Cardiac muscle cell (in vitro differentiated cells and primary cell): ENCODE results near the gene CKB. TPM values are rescaled to one million over a fixed set of nuclear protein-coding genes. Genes with fewer than 3 reads are reported as not detected.

Experiments used
- DNase-seq, 2 donors: peaks; one replicate each; pipeline versions ENCODE4 v3.0.0 to v3.0.0-alpha.2; 2010 to 2017; ENCODE audit warnings: low read depth in 1 of 2, low spot score in 1 of 2
- H3K27ac ChIP-seq: fragments of 200-600 bp; sonication (generic); 2 replicates; pipeline ENCODE4 v1.5.1; 2016
- H3K27me3 ChIP-seq: fragments of 200-600 bp; sonication (generic); 2 replicates; pipeline ENCODE4 v1.6.0; 2016; ENCODE audit warnings: control low read depth
- H3K36me3 ChIP-seq: fragments of 200-600 bp; sonication (generic); 2 replicates; pipeline ENCODE4 v1.5.1; 2016; ENCODE audit warnings: control low read depth
- H3K4me1 ChIP-seq: fragments of 200-600 bp; sonication (generic); 2 replicates; pipeline ENCODE4 v1.8.1; 2017; ENCODE audit warnings: low read depth, mild to moderate bottlenecking, mixed run types
- H3K4me3 ChIP-seq: fragments of 200-600 bp; sonication (generic); 2 replicates; pipeline ENCODE4 v1.5.1; 2016; ENCODE audit warnings: mild to moderate bottlenecking
- H3K9me3 ChIP-seq: fragments of 200-600 bp; sonication (generic); 2 replicates; pipeline ENCODE4 v1.5.1; 2017; ENCODE audit warnings: low read depth, mild to moderate bottlenecking, control low read depth
- CTCF ChIP-seq: IDR thresholded peaks from 2 replicates; pipeline ENCODE4 v1.5.1; 2012; ENCODE audit warnings: low read depth, mild to moderate bottlenecking, low read length
- polyA plus RNA-seq: library from polyadenylated mRNA; unstranded; fragments of >200 nt; fragmentation: Nextera tagmentation; extraction: Ambion mirVana; gene quantifications from 2 replicates; pipeline ENCODE4 v1.2.1, GENCODE V29; 2016
- total RNA-seq: library from RNA; depleted of rRNA; stranded (reverse); fragments of >200 nt; gene quantifications from 2 replicates; pipeline ENCODE4 v1.2.3, GENCODE V29; 2016

The CKB gene
- total and polyA plus RNA-seq, 2 experiments from 2014 or later, result 169 to 327 TPM

GRCh38 chr14:103541709-103542604 is 19.3 kb upstream of the CKB start:
- H3K4me3 ChIP-seq, result no peak overlapping the region
- no peak for DNase-seq
- no peaks in the 10 kb centered on the region for H3K36me3 ChIP-seq
- no peaks in the 10 kb centered on the region for H3K27me3 ChIP-seq
- peaks cover 6% of the 10 kb centered on the region for H3K4me1 ChIP-seq
- H3K9me3 ChIP-seq, result no peaks in the 10 kb centered on the region
- no peak overlapping the region for H3K27ac ChIP-seq
- TF ChIP-seq CTCF, result no peak

DNA sequence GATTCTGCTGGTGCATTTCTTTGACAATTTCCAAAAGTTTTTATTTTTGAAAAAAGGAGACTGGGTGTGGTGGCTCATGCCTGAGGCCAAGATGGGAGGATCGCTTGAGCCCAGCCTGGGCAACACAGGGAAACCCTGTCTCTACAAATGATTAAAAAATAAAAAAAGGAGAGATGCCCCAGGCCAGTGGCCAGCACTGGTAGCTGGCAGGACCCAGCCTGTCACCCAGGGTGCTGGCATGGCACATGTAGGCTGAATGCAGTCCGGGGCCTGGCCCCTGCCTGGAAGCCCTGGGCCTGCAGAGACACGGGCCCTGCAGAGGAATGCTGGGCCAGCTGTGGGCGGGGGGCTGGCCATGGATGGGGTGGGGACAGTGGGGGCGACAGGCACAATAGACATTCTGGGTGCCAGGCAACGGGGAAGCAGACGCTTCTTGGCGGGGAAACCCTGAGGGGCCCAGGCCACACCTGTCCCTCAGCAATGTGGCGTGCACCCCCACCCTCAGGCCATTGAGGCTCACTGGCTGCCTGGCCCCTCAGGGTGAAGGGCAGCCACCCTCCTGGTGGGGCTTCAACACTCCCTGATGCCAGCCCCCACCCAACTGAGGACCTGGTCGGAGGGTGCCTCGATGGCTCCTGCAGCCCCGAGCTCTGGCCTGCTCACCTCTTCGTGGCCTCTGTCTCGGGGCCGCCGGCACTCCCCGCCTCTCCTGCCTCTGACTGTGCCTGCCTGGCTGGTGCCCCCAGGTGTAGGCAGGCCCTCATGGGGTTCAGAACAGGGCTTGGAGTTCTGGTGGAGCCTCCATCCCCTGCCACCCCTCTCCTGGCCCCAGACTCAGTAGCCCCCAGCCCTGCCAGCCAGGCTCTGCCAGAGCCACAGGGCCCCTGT is 18.4 kb upstream of the CKB start:
- H3K4me3 ChIP-seq, result no peak overlapping the region
- no peak for TF ChIP-seq CTCF
- no peak for DNase-seq
- H3K27ac ChIP-seq, result no peak overlapping the region
- no peaks in the 10 kb centered on the region for H3K9me3 ChIP-seq
- peaks cover 6% of the 10 kb centered on the region for H3K4me1 ChIP-seq
- no peaks in the 10 kb centered on the region for H3K27me3 ChIP-seq
- H3K36me3 ChIP-seq, result no peaks in the 10 kb centered on the region

DNA sequence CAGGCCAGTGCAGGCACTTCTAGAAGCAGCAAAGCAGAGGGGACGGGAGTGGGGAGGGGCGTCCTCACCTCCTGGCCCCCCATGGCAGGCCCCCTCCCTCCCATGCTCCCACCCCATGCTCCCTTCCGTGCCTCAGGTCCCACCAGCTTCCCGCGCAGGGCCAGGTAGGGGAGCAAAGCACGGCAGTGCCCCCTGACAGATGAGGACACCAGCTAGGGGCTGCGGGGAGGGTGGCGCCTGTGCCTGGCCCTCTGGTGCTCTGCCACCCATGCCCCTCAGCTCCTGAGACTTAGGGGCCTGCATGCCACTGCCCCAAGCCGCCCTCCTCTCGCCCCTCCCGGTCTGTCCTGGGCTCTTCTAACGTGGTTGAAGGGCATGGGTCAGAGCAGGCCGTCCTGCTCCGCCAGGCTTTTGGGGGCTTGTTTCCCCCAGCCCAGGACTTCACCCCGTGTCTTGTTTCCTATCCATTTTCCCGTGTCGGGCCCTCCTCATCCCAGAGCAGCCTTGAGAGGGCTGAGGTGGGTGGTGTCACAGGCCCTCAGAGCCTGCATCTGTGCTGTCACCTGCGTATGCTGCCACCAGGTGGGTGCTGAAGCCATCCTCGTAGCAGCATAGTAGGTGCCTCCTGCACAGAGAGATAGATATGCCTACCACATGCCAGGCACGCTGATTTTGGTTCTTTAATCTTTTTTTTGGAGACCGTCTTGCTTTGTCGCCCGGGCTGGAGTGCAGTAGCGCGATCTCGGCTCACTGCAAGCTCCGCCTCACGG is 16.6 kb upstream of the CKB start:
- Histone ChIP-seq H3K36me3 (no peaks in the 10 kb centered on the region), H3K4me3 (no peak overlapping the region), H3K4me1 (peaks cover 6% of the 10 kb centered on the region), H3K27ac (no peak overlapping the region), H3K9me3 (no peaks in the 10 kb centered on the region), H3K27me3 (no peaks in the 10 kb centered on the region)
- DNase-seq, result no peak
- TF ChIP-seq CTCF, result no peak

DNA sequence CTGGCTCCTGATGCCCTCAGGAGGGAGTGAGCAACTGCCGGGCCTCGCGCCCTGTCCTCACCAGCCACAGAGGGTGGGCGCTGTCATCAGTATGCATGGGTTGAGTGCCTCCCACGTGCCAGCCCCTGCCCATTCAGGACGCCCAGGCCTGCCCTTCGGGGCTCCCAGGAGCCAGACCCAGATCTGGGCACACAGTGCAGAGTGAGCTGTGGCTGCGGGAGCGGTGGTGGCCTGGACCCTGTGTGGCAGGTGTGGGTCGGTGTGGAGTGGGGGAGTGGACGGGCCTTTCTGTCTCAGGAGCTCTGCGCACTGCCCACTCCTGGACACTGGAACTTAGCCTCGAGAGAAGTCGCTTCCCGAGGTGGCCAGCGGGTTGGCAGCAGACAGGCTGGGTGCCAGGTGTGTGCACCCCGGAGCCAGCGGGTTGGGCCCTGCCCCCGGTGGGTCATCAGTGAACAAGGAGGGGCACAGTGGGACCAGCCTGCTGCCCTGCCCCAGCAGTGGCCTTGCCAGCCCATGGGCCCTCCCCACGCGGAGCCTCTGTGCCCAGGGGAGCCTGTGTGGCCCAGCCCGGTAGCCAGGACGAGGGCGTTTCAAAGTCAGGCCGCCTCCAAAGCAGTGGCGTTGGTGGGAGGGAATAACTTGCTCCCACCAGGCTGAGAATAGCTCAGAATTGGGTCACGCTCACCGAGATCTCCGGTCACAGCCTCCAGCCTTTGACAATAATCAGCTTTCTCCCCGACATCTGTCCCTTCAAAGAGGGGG is 15.8 kb upstream of the CKB start:
- H3K4me1 ChIP-seq, result peaks cover 6% of the 10 kb centered on the region
- no peak overlapping the region for H3K27ac ChIP-seq
- H3K36me3 ChIP-seq, result no peaks in the 10 kb centered on the region
- no peak overlapping the region for H3K4me3 ChIP-seq
- TF ChIP-seq CTCF, result no peak
- no peaks in the 10 kb centered on the region for H3K27me3 ChIP-seq
- no peak for DNase-seq
- no peaks in the 10 kb centered on the region for H3K9me3 ChIP-seq
